Smooth muscle cell (in vitro differentiated cells): ENCODE measurements around the gene APOL2. TPM values are rescaled to one million over a fixed set of nuclear protein-coding genes. Genes with fewer than 3 reads are reported as not detected.

Experiments used
- DNase-seq: peaks from one replicate; lab custom pipeline; 2025; ENCODE audit not compliant: unreplicated experiment; lab: John Stamatoyannopoulos, UW
- H2AFZ ChIP-seq: fragments of 200-600 bp; sonication (generic); 2 replicates; pipeline ENCODE4 v1.6.0; 2016; ENCODE audit warnings: antibody characterized with exemption, low read depth, mild to moderate bottlenecking
- H3F3A ChIP-seq: fragments of 200-600 bp; sonication (generic); 2 replicates; pipeline ENCODE4 v1.6.0; 2017; ENCODE audit warnings: antibody characterized with exemption, low read depth
- H3K27ac ChIP-seq: fragments of 200-600 bp; sonication (generic); 2 replicates; pipeline ENCODE4 v1.5.1; 2016; ENCODE audit warnings: low read depth, mild to moderate bottlenecking
- H3K27me3 ChIP-seq: fragments of 200-600 bp; sonication (generic); 2 replicates; pipeline ENCODE4 v1.6.1; 2016; ENCODE audit warnings: low read depth, mild to moderate bottlenecking
- H3K36me3 ChIP-seq: fragments of 200-600 bp; sonication (generic); 2 replicates; pipeline ENCODE4 v1.5.1; 2016; ENCODE audit warnings: low read depth
- H3K4me1 ChIP-seq: fragments of 200-600 bp; sonication (generic); 2 replicates; pipeline ENCODE4 v1.5.1; 2016; ENCODE audit warnings: low read depth
- H3K4me2 ChIP-seq: fragments of 200-600 bp; sonication (generic); 2 replicates; pipeline ENCODE4 v1.6.0; 2016; ENCODE audit warnings: mild to moderate bottlenecking
- H3K4me3 ChIP-seq: fragments of 200-600 bp; sonication (generic); 2 replicates; pipeline ENCODE4 v1.5.1; 2016; ENCODE audit warnings: mild to moderate bottlenecking
- H3K79me2 ChIP-seq: fragments of 200-600 bp; sonication (generic); 2 replicates; pipeline ENCODE4 v1.6.0; 2016; ENCODE audit warnings: low read depth, mild to moderate bottlenecking
- H3K9ac ChIP-seq: fragments of 200-600 bp; sonication (generic); 2 replicates; pipeline ENCODE4 v1.6.0; 2016; ENCODE audit warnings: low read depth
- H3K9me3 ChIP-seq: fragments of 200-600 bp; sonication (generic); replicated peaks from 2 replicates; pipeline ENCODE4 v1.5.1; 2016; ENCODE audit warnings: low read depth
- H4K20me1 ChIP-seq: fragments of 200-600 bp; sonication (generic); 2 replicates; pipeline ENCODE4 v1.6.0; 2016; ENCODE audit warnings: low read depth
- WGBS: methylation state at CpG from one replicate; pipeline ENCODE4 v1.1.7; 2016; ENCODE audit warnings: low lambda C conversion rate; 5-methylcytosine and 5-hydroxymethylcytosine counted together
- polyA plus RNA-seq: library from polyadenylated mRNA; unstranded; fragments of >200 nt; fragmentation: Nextera tagmentation; extraction: Ambion mirVana; gene quantifications from 2 replicates; pipeline ENCODE4 v1.2.1, GENCODE V29; 2016
- total RNA-seq: library from RNA; depleted of rRNA; stranded (reverse); fragments of >200 nt; gene quantifications from 2 replicates; pipeline ENCODE4 v1.2.3, GENCODE V29; 2014
- TF ChIP-seq, protein P1 (sequence below): fragments of 200-600 bp; sonication (generic); IDR thresholded peaks from 2 replicates; pipeline ENCODE4 v1.5.1; 2017; ENCODE audit warnings: borderline replicate concordance, mild to moderate bottlenecking, antibody characterized with exemption; ENCODE audit not compliant: insufficient read depth, poor library complexity, severe bottlenecking

The APOL2 gene
- total and polyA plus RNA-seq, 2 experiments from 2014 or later = 8.0 to 14.7 TPM

DNA sequence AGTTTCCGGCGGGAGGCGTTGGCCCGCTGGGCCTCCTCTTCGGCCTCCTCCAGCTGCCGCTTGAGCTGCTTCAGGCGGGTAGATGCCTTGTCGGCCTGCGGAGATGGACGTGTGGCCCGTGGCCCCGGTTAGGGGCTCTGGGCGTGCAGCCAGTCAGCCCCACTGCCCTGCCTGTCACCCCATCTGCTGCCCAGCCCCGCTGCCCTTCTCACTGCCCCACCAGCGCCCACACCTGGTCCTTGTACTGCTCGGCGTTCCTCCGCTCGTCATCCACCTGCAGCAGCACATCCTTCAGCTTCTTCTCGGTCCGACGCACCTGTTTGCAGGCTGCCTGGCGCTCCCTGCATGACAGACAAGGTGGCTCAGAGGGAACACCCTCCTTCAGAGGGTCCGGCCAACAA is 44.8 kb upstream of the APOL2 start:
- 99% methylated on average over 23 of the region's 24 CpGs for WGBS
- H2AFZ ChIP-seq = no peak overlapping the region

DNA sequence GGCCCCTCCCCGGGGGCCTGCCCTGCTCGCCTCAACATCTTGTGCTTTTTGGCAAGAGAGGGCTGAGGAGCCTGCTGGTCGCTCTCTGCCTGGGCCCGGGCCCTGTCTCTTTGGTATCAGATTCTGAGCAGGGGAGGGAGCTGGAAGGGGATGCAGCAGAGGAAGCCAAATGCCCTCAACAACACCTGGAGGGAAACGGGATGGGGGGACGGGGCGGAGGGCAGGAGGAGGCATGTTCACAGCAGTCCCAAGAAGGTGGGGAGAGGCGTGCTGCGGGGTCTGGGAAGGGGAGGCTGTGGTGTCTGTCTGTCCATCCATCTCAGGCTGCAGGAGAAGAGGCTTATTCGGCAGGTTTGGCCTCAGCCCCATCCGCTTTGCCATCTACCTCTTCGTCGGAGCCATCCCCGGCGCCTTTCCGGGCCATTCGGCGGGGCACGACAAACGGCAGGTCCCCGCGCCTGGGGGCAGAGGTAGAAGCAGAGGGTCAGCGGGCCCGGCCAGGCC is 43.1 kb upstream of the APOL2 start:
- TF ChIP-seq, protein P1, sequence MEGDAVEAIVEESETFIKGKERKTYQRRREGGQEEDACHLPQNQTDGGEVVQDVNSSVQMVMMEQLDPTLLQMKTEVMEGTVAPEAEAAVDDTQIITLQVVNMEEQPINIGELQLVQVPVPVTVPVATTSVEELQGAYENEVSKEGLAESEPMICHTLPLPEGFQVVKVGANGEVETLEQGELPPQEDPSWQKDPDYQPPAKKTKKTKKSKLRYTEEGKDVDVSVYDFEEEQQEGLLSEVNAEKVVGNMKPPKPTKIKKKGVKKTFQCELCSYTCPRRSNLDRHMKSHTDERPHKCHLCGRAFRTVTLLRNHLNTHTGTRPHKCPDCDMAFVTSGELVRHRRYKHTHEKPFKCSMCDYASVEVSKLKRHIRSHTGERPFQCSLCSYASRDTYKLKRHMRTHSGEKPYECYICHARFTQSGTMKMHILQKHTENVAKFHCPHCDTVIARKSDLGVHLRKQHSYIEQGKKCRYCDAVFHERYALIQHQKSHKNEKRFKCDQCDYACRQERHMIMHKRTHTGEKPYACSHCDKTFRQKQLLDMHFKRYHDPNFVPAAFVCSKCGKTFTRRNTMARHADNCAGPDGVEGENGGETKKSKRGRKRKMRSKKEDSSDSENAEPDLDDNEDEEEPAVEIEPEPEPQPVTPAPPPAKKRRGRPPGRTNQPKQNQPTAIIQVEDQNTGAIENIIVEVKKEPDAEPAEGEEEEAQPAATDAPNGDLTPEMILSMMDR = no peak
- no peak overlapping the region for H3K4me2 ChIP-seq
- H4K20me1 ChIP-seq = peaks cover 88% of the 10 kb centered on the region
- peaks cover 26% of the 10 kb centered on the region for H3K36me3 ChIP-seq
- WGBS = 96% methylated on average over 24 of the region's 24 CpGs
- peaks cover 74% of the 10 kb centered on the region for H3F3A ChIP-seq
- H3K27me3 ChIP-seq = no peaks in the 10 kb centered on the region
- H3K27ac ChIP-seq = peak overlapping the region; percentile 19
- DNase-seq = no peak
- H3K4me3 ChIP-seq = no peak overlapping the region
- no peak overlapping the region for H2AFZ ChIP-seq
- no peaks in the 10 kb centered on the region for H3K9me3 ChIP-seq
- H3K4me1 ChIP-seq = no peaks in the 10 kb centered on the region
- no peak overlapping the region for H3K9ac ChIP-seq
- peaks cover 4% of the 10 kb centered on the region for H3K79me2 ChIP-seq

More for the DNA sequence above, 44.8 kb upstream of the APOL2 start:
- Histone ChIP-seq H3K9ac (no peak overlapping the region), H3F3A (peaks cover 84% of the 10 kb centered on the region), H3K27me3 (no peaks in the 10 kb centered on the region), H3K4me1 (no peaks in the 10 kb centered on the region), H3K79me2 (peaks cover 7% of the 10 kb centered on the region), H3K4me3 (no peak overlapping the region), H3K27ac (no peak overlapping the region), H4K20me1 (peaks cover 96% of the 10 kb centered on the region), H3K4me2 (no peak overlapping the region), H3K9me3 (no peaks in the 10 kb centered on the region), H3K36me3 (peaks cover 37% of the 10 kb centered on the region)
- no peak for DNase-seq
- TF ChIP-seq, protein P1 = no peak

DNA sequence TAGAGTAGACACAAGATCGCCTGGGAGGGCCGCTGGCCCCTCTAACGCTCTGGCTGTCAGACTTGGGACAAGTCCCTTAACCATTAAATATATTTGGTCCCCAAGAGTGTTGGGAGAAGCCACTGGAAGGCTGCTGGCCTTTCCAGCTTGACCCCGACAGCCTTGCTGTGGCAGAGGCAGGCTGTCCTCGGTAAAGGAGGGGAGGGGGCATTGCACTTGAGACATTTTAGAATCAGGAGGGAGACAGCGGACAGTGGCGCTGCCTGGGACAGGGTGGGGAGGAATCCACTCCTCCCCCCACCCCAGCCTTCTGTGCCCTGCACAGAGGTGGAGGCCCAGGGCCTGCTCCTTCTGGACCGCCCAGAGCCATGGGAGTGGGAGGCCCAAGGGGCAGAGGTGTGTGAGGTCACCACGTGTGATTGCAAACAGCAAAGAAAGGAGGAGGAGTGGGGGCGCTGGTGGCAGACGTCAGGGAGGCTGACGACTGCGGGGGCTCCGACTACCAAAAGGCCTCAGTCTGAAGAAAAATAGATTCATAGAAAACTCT is 42.5 kb upstream of the APOL2 start:
- WGBS = 95% methylated on average over 14 of the region's 14 CpGs
- Histone ChIP-seq H2AFZ (no peak overlapping the region), H3K9ac (no peak overlapping the region), H3K4me2 (no peak overlapping the region), H3K4me1 (no peaks in the 10 kb centered on the region), H3K36me3 (peaks cover 24% of the 10 kb centered on the region), H3F3A (peaks cover 72% of the 10 kb centered on the region), H3K4me3 (no peak overlapping the region), H4K20me1 (peaks cover 83% of the 10 kb centered on the region), H3K27me3 (no peaks in the 10 kb centered on the region), H3K9me3 (no peaks in the 10 kb centered on the region), H3K79me2 (peaks cover 4% of the 10 kb centered on the region), H3K27ac (peak overlapping the region; percentile 19)
- DNase-seq = no peak
- TF ChIP-seq, protein P1 = no peak

DNA sequence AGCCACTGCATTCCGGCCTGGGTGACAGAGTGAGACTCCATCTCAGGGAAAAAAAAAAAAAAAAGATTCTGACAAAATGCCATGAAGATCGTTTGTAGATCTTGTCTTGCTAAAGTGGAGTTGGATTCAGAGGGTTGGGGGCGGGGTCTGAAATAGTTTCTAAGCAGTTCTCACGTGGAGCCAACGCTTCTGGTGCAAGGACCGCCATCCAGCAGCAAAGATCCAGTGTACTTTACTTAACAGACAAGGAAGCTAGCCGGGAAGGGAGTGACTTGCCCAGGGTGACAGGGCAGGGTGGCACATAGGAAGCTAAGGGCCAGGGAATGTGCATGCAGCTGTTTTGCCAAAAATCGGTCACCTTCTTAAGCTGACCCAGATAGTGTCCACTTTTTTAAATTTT is 41.1 kb upstream of the APOL2 start:
- no peak overlapping the region for H3K4me2 ChIP-seq
- H3K9me3 ChIP-seq = no peaks in the 10 kb centered on the region
- H3K27me3 ChIP-seq = no peaks in the 10 kb centered on the region
- H3K27ac ChIP-seq = no peak overlapping the region
- H3K4me1 ChIP-seq = no peaks in the 10 kb centered on the region
- no peak overlapping the region for H2AFZ ChIP-seq
- no peak for DNase-seq
- peaks cover 68% of the 10 kb centered on the region for H4K20me1 ChIP-seq
- H3K4me3 ChIP-seq = no peak overlapping the region
- H3F3A ChIP-seq = peaks cover 60% of the 10 kb centered on the region
- no peak overlapping the region for H3K9ac ChIP-seq
- H3K79me2 ChIP-seq = no peaks in the 10 kb centered on the region
- TF ChIP-seq, protein P1 = no peak
- WGBS = 88% methylated on average over 8 of the region's 8 CpGs
- peaks cover 24% of the 10 kb centered on the region for H3K36me3 ChIP-seq
